GM12872 (cell line): Measurements from ENCODE around the gene ROBO2.

Source experiments
- TF ChIP-seq, protein P1 (sequence below): IDR thresholded peaks from 3 replicates; pipeline ENCODE4 v1.5.1; 2011; ENCODE audit warnings: low read depth, mild to moderate bottlenecking, low read length, moderate library complexity; ENCODE audit not compliant: insufficient read depth

The ROBO2 gene

DNA sequence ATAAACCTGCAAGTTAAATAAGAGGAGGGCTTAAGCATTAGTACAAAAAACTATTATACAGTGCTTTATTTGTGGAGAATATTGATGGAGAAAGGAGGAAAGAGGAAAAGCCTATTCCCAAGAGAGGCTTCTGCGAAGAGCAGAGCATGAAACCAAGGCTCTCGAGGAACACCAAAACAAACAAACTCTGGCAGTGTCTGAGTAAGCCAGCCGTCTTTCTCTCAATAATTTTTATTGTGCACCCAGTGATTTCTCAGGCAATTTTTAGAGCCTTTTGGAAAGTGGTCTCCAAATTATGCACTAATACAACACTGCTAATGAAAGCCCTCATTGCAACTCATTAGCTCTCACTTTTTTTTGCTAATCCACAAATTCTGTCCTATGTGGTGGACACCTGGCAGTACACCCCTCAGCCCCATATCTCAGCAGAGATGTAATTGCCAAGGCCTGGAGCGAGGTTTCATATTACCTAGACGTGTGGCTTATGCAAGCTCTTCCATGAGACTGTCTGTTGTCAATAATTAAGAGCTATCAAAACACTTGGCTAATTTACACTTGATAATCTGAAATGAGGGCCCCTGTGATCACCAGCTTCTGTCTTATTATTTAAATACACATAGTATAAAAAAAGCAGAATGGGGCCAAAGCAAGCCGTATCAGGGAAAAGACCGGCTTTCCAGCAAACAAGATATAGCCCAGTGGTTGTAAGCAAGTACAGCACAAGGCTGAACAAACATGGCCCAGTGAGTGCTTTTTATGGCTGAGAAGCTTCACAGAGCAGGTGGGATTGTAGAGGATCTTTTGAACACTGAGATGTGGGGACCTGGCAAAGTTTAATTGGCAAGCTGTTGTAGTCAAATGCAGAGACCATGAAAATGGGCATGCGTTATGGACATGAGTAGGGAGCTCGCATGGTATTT lies 216.9 kb downstream of the ROBO2 start:
- TF ChIP-seq, protein P1, sequence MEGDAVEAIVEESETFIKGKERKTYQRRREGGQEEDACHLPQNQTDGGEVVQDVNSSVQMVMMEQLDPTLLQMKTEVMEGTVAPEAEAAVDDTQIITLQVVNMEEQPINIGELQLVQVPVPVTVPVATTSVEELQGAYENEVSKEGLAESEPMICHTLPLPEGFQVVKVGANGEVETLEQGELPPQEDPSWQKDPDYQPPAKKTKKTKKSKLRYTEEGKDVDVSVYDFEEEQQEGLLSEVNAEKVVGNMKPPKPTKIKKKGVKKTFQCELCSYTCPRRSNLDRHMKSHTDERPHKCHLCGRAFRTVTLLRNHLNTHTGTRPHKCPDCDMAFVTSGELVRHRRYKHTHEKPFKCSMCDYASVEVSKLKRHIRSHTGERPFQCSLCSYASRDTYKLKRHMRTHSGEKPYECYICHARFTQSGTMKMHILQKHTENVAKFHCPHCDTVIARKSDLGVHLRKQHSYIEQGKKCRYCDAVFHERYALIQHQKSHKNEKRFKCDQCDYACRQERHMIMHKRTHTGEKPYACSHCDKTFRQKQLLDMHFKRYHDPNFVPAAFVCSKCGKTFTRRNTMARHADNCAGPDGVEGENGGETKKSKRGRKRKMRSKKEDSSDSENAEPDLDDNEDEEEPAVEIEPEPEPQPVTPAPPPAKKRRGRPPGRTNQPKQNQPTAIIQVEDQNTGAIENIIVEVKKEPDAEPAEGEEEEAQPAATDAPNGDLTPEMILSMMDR = no peak

- TF ChIP-seq, protein P1 = no peak
Measured at GRCh38 chr3:77259694-77260093, 219.8 kb downstream of the ROBO2 start.

- TF ChIP-seq, protein P1 = no peak
Measured at GRCh38 chr3:77262361-77262760, 222.5 kb downstream of the ROBO2 start.

- TF ChIP-seq, protein P1 = no peak
Measured at GRCh38 chr3:77267589-77267988, 227.7 kb downstream of the ROBO2 start.

DNA sequence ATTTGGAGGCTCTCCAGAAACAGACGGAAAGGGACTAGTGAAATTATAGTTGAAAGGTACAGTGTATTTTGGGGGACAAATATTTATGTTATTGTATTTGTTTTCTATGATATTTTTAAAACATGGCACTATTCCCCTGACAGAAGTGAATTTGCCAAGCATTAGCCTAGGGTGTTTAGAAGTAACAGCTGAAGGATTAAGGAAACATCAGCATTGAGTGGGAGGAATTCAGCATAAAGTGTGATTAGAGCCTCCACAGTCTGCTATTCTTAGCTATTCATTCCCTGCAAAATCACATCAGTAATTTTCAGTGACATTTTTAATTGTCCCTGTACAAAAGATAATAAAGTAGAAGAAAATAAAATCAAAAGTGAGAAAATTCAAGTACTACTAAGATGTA lies 231.4 kb downstream of the ROBO2 start:
- TF ChIP-seq, protein P1 = no peak

- TF ChIP-seq, protein P1 = no peak
Measured at GRCh38 chr3:77271711-77272110, 231.8 kb downstream of the ROBO2 start.

DNA sequence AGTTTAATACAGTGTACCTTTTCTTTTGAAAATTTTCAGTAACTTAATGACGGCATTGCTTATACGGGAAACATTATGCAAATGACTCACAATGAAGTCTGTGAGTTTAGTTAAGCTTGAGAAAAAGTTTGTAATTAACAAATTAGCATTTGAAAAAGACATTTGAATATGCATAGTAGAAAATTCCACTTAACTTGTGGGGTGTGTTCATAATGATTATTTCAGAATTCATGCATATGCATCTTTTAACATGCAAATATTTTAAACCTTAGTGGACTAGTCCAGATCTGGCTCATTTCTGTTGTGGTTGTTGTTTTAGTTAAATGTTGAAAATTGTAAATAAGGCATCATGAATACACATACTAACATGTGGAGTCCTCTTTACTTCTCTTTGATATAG lies 239.4 kb downstream of the ROBO2 start:
- TF ChIP-seq, protein P1 = no peak
